ENCODE data around the gene TLN1. TPM values are rescaled to one million over a fixed set of nuclear protein-coding genes. Genes with fewer than 3 reads are reported as not detected.

Gene TLN1
- total RNA-seq, 2 donors from 2014 or later, result 259 to 617 TPM

GRCh38 chr9:35716230-35716629 is 15.8 kb downstream of the TLN1 start:
- ATAC-seq (no peak), DNase-seq (no peak)
- no peaks in the 10 kb centered on the region for H3K9me3 ChIP-seq (ENCODE audit: control insufficient read depth, low read length, poor library complexity, severe bottlenecking)
- peaks cover 15% of the 10 kb centered on the region for H3K36me3 Mint-ChIP-seq (ENCODE audit: low read depth)
- peaks cover 8% of the 10 kb centered on the region for H3K4me1 Mint-ChIP-seq
- peak overlapping the region; percentile 63 for H3K27ac Mint-ChIP-seq
- no peak overlapping the region for H3K4me3 Mint-ChIP-seq
- no peaks in the 10 kb centered on the region for H3K27me3 Mint-ChIP-seq

GRCh38 chr9:35714579-35715252 is 17.3 kb downstream of the TLN1 start:
- Mint-ChIP-seq H3K36me3 (ENCODE audit: low read depth) (peaks cover 15% of the 10 kb centered on the region), H3K27me3 (no peaks in the 10 kb centered on the region), H3K4me3 (no peak overlapping the region), H3K27ac (peak overlapping the region; percentile 16), H3K4me1 (peaks cover 8% of the 10 kb centered on the region)
- no peaks in the 10 kb centered on the region for H3K9me3 ChIP-seq (ENCODE audit: control insufficient read depth, low read length, poor library complexity, severe bottlenecking)
- ATAC-seq, result no peak
- DNase-seq, result no peak

GRCh38 chr9:35714123-35714522 is 17.9 kb downstream of the TLN1 start:
- Mint-ChIP-seq H3K27ac (no peak overlapping the region), H3K27me3 (no peaks in the 10 kb centered on the region), H3K36me3 (ENCODE audit: low read depth) (peaks cover 15% of the 10 kb centered on the region), H3K4me1 (peaks cover 8% of the 10 kb centered on the region), H3K4me3 (no peak overlapping the region)
- ATAC-seq (no peak), DNase-seq (no peak)
- H3K9me3 ChIP-seq (ENCODE audit: control insufficient read depth, low read length, poor library complexity, severe bottlenecking), result no peaks in the 10 kb centered on the region

- Mint-ChIP-seq H3K36me3 (ENCODE audit: low read depth) (peaks cover 15% of the 10 kb centered on the region), H3K4me1 (peaks cover 8% of the 10 kb centered on the region), H3K27ac (peak overlapping the region; percentile 79), H3K4me3 (no peak overlapping the region), H3K27me3 (no peaks in the 10 kb centered on the region)
- H3K9me3 ChIP-seq (ENCODE audit: control insufficient read depth, low read length, poor library complexity, severe bottlenecking), result no peaks in the 10 kb centered on the region
- DNase-seq (no peak), ATAC-seq (no peak)
These were observed 18.4 kb downstream of the TLN1 start for GRCh38 chr9:35713578-35713977.

- no peak overlapping the region for H3K4me3 Mint-ChIP-seq
- H3K36me3 Mint-ChIP-seq (ENCODE audit: low read depth), result peaks cover 12% of the 10 kb centered on the region
These were observed 19.1 kb downstream of the TLN1 start for GRCh38 chr9:35712762-35713400.

GRCh38 chr9:35711501-35712428 is 20.2 kb downstream of the TLN1 start:
- Mint-ChIP-seq H3K27me3 (no peaks in the 10 kb centered on the region), H3K4me1 (peaks cover 15% of the 10 kb centered on the region), H3K4me3 (no peak overlapping the region), H3K36me3 (ENCODE audit: low read depth) (peaks cover 20% of the 10 kb centered on the region), H3K27ac (peak overlapping the region; percentile 65)
- no peak for ATAC-seq
- no peak for DNase-seq
- no peaks in the 10 kb centered on the region for H3K9me3 ChIP-seq (ENCODE audit: control insufficient read depth, low read length, poor library complexity, severe bottlenecking)

More at GRCh38 chr9:35712762-35713400, 19.1 kb downstream of the TLN1 start:
- ATAC-seq (no peak), DNase-seq (no peak)
- H3K27me3 Mint-ChIP-seq, result no peaks in the 10 kb centered on the region
- H3K9me3 ChIP-seq (ENCODE audit: control insufficient read depth, low read length, poor library complexity, severe bottlenecking), result no peaks in the 10 kb centered on the region
- H3K4me1 Mint-ChIP-seq, result peaks cover 11% of the 10 kb centered on the region
- peak overlapping the region; percentile 79 for H3K27ac Mint-ChIP-seq

- peaks cover 15% of the 10 kb centered on the region for H3K36me3 Mint-ChIP-seq (ENCODE audit: low read depth)
- H3K4me3 Mint-ChIP-seq, result no peak overlapping the region
- ATAC-seq (no peak), DNase-seq (no peak)
- H3K27ac Mint-ChIP-seq, result peak overlapping the region; percentile 65
- no peaks in the 10 kb centered on the region for H3K27me3 Mint-ChIP-seq
- H3K9me3 ChIP-seq (ENCODE audit: control insufficient read depth, low read length, poor library complexity, severe bottlenecking), result no peaks in the 10 kb centered on the region
- peaks cover 15% of the 10 kb centered on the region for H3K4me1 Mint-ChIP-seq
These were observed 21.0 kb downstream of the TLN1 start for GRCh38 chr9:35710818-35711500.

GRCh38 chr9:35708146-35708545 is 23.8 kb downstream of the TLN1 start:
- peak overlapping the region; percentile 77 for H3K27ac Mint-ChIP-seq
- H3K27me3 Mint-ChIP-seq, result no peaks in the 10 kb centered on the region
- peaks cover 12% of the 10 kb centered on the region for H3K4me1 Mint-ChIP-seq
- ATAC-seq (no peak), DNase-seq (no peak)
- H3K9me3 ChIP-seq (ENCODE audit: control insufficient read depth, low read length, poor library complexity, severe bottlenecking), result no peaks in the 10 kb centered on the region
- peaks cover 9% of the 10 kb centered on the region for H3K36me3 Mint-ChIP-seq (ENCODE audit: low read depth)
- H3K4me3 Mint-ChIP-seq, result no peak overlapping the region

- H3K27me3 Mint-ChIP-seq, result no peaks in the 10 kb centered on the region
- H3K27ac Mint-ChIP-seq, result peak overlapping the region; percentile 77
These were observed 25.0 kb downstream of the TLN1 start for GRCh38 chr9:35706951-35707350.

GRCh38 chr9:35705836-35706430 is 26.1 kb downstream of the TLN1 start:
- no peak for DNase-seq
- Mint-ChIP-seq H3K36me3 (ENCODE audit: low read depth) (peaks cover 14% of the 10 kb centered on the region), H3K27ac (peak overlapping the region; percentile 24), H3K4me3 (no peak overlapping the region), H3K4me1 (peaks cover 10% of the 10 kb centered on the region), H3K27me3 (no peaks in the 10 kb centered on the region)
- no peaks in the 10 kb centered on the region for H3K9me3 ChIP-seq (ENCODE audit: control insufficient read depth, low read length, poor library complexity, severe bottlenecking)
- no peak for ATAC-seq

More at GRCh38 chr9:35706951-35707350, 25.0 kb downstream of the TLN1 start:
- ATAC-seq (no peak), DNase-seq (no peak)
- Mint-ChIP-seq H3K36me3 (ENCODE audit: low read depth) (peaks cover 14% of the 10 kb centered on the region), H3K4me3 (no peak overlapping the region), H3K4me1 (peaks cover 12% of the 10 kb centered on the region)
- no peaks in the 10 kb centered on the region for H3K9me3 ChIP-seq (ENCODE audit: control insufficient read depth, low read length, poor library complexity, severe bottlenecking)

GRCh38 chr9:35705372-35705771 is 26.6 kb downstream of the TLN1 start:
- Mint-ChIP-seq H3K4me3 (no peak overlapping the region), H3K4me1 (peaks cover 10% of the 10 kb centered on the region), H3K27ac (peak overlapping the region; percentile 24), H3K27me3 (no peaks in the 10 kb centered on the region), H3K36me3 (ENCODE audit: low read depth) (peaks cover 14% of the 10 kb centered on the region)
- ATAC-seq, result no peak
- H3K9me3 ChIP-seq (ENCODE audit: control insufficient read depth, low read length, poor library complexity, severe bottlenecking), result no peaks in the 10 kb centered on the region
- DNase-seq, result no peak

GRCh38 chr9:35703906-35704672 is 27.9 kb downstream of the TLN1 start:
- no peaks in the 10 kb centered on the region for H3K27me3 Mint-ChIP-seq
- peaks cover 14% of the 10 kb centered on the region for H3K36me3 Mint-ChIP-seq (ENCODE audit: low read depth)
- no peak overlapping the region for H3K4me3 Mint-ChIP-seq
- no peak overlapping the region for H3K27ac Mint-ChIP-seq
- H3K9me3 ChIP-seq (ENCODE audit: control insufficient read depth, low read length, poor library complexity, severe bottlenecking), result no peaks in the 10 kb centered on the region
- peaks cover 10% of the 10 kb centered on the region for H3K4me1 Mint-ChIP-seq
- no peak for ATAC-seq
- no peak for DNase-seq

Data from T-helper 17 cell (primary cell).